HG03045 (cell line): ENCODE data around the gene DCTN1.
"Not testable (repeated sequence)": the region's sequence is repeated elsewhere in the genome, so short reads cannot be mapped to it uniquely, and the experiment has no call there.

ENCODE experiments used
- ATAC-seq: cut with Tn5 transposase; IDR thresholded peaks from one replicate; pipeline ENCODE4 v1.9.1; 2021; ENCODE audit warnings: mild to moderate bottlenecking, moderate library complexity; ENCODE audit not compliant: unreplicated experiment

Gene DCTN1

GRCh38 chr2:74379851-74380789, at the start of gene DCTN1:
DCTN1 (minus strand) TSS chr2:74380311; CDS start chr2:74380037, 274 bp downstream.
- no peak for ATAC-seq

GRCh38 chr2:74428675-74429074, 48.6 kb upstream of the DCTN1 start:
- ATAC-seq = no peak

GRCh38 chr2:74427551-74427950, 47.4 kb upstream of the DCTN1 start:
- no peak for ATAC-seq

GRCh38 chr2:74426181-74426758, 46.2 kb upstream of the DCTN1 start:
- no peak for ATAC-seq

DNA sequence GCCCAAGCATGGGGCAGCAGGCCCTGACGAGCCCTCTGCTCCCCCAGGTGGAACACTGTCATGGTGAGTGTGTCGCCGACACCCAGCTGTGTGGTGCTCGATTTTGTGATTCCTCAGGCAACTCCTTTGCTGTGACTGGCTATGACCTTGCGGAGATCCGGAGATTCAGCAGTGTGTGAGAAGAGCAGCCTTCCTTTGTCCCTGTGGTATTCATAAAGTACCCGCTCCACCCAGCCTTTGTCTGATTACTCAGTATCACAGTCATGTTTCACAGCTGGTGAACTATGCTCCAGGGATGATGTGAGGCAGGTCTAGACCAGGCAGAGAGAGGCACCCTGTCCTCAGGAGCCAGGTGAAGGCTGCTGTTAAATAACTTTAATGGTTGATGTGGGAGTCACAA, 45.4 kb upstream of the DCTN1 start:
- no peak for ATAC-seq

DNA sequence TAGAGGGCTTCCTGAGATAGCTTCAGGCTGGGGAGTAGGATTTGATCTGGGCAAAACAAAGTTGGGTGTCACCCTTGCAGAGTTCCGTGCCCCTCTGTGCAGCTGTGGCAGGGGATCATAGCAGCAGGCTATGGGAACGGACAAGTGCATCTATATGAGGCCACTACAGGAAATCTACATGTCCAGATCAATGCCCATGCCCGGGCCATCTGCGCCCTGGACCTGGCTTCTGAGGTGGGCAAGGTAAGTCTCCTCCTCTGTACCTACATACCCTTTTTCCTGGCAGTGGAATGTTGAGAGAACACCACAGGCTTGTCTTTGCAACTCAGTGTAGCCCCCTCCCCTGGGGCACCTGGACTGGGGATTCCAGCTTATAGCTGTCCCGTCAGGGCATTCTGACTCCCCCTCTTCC, 44.9 kb upstream of the DCTN1 start:
- ATAC-seq = no peak

DNA sequence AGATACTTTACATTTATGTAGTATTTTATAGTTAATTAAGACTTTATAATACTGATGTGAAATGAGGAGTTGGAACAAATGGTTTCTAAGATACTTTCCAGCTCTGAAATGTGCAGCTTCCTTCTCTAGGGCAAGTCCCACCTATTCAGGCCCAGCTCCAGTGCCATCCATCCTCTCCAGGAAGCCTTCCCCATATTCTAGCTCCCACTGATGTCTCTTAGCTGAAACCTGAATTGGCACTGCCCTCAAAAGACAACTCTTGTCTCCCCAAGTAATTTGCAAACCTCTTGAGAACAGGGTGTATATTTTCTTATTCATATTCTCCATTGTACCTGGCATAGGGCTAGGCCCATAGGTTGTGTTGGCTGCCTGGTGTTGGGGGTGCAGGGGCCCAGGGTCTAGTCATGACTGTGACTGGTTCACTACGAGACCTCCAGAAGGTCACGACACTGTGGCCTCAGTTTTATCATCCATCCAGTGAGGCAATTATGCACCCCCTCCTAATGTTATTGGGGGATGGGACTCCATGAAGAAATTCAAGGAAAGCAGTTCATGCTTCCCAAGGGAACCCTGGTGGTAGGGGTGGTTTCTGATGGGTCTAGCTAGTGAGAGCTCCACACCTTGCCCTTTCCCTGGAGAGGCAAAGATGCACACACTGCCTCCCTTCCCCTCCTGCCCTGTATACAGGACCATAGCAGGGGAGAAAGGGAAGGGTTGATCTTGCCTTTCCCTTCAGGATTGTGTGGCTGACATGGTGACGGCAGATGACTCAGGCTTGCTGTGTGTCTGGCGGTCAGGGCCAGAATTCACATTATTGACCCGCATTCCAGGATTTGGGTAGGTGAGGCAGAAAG, 44.3 kb upstream of the DCTN1 start:
- ATAC-seq = no peak

DNA sequence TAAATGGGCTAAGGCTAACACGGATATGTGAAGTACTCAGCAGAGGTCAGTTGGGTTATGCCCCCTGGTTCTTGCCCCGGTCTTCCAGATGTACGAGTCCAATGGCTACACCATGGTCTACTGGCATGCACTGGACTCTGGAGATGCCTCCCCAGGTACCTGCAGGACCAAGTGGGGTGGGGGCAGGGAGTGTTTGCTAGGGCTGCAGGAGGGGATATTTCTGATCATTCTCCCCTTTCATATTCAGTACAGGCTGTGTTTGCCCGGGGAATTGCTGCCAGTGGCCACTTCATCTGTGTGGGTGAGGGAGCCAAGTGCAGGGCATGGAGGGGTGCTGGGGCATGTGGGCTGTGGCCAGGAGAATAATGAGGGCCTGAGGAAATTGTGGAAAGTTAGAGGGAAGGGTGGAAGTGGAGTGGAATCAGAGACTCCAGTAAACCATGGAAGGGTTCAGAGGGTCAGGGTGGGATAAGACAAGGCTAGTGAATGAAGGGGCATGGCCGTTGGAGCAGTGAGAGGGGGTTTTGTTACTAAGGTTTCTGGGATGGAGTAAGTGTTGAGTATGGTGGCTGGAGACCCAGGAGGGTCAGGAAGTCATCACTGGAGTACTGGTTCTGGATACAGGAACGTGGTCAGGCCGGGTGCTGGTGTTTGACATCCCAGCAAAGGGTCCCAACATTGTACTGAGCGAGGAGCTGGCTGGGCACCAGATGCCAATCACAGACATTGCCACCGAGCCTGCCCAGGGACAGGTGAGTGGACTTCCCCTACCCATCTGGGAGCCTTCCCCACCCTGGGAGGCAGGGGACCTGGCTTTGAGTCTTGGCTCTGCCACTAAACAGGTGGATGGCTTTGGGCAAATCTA, 43.4 kb upstream of the DCTN1 start:
- no peak for ATAC-seq

GRCh38 chr2:74421221-74421870, 41.2 kb upstream of the DCTN1 start, which contains the start of the genes C2orf81 and WDR54:
C2orf81 (minus strand) TSS chr2:74421619; CDS start chr2:74421560, 59 bp downstream.
WDR54 (plus strand) TSS chr2:74421730; CDS start chr2:74422154, 424 bp downstream.
- ATAC-seq = peak; percentile 91

- ATAC-seq = not testable (repeated sequence)
Measured at GRCh38 chr2:74420443-74421103, 40.5 kb upstream of the DCTN1 start.

- no peak for ATAC-seq
Measured at GRCh38 chr2:74420006-74420405, 39.9 kb upstream of the DCTN1 start.

GRCh38 chr2:74419345-74419744, 39.2 kb upstream of the DCTN1 start:
- ATAC-seq = no peak

GRCh38 chr2:74418312-74418711, 38.2 kb upstream of the DCTN1 start:
- no peak for ATAC-seq

GRCh38 chr2:74417763-74418162, 37.7 kb upstream of the DCTN1 start:
- ATAC-seq = no peak

- ATAC-seq = no peak
Measured at GRCh38 chr2:74417197-74417596, 37.1 kb upstream of the DCTN1 start.

GRCh38 chr2:74416778-74417177, 36.7 kb upstream of the DCTN1 start:
- ATAC-seq = no peak

- no peak for ATAC-seq
Measured at GRCh38 chr2:74415762-74416395, 35.8 kb upstream of the DCTN1 start.

DNA sequence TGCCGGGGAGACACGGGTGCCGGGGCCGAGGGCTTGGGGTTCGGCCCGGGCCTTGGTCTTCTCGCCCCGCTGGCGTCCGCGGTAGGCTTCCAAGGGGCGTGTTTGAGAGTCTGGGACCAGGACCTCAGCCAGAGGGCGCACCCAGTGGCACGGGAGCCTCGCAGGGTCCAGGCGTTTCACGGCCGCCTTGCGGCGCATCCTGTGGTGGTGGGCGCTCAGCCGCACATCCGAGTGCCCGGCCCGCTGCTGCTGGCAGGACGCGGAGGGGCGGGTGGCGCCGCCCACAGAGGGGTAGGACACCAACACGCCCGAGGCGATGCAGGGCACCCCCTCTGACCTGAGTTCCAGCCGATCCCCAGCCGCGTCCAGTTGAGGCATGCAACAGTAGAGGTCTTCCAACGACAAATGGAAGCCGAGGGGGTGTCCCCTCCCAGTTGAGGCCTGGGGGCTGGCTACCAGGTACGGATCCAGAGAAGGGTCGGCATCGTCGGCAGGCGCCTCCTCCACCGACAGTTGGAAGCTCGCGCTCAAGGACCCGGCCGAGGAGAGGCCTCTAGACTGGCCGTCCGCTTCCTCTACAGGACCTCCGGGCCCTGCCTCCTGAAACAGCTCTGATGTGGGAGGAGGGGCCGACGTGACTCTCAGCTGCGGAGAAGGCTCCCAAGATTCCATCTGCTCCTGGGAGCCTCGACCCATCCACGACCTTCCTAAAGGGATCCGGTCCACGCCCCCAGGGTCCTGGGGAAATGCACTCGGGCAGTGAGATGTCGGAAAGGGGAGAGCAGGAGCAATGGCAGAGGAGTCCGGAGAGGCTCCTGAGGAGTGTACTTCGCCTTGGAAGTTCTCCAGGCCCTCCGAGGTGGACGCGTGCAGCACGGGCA, 35.0 kb upstream of the DCTN1 start:
- no peak for ATAC-seq
